UCSD-AML1 (cell line): ENCODE data around the gene HLA-DPB1.
A peak's percentile ranks its signal among the peaks of the same experiment; 100 is the strongest.
"Not testable (repeated sequence)": the region's sequence is repeated elsewhere in the genome, so short reads cannot be mapped to it uniquely, and the experiment has no call there.

Experiments
- DNase-seq: peaks from one replicate; lab custom pipeline; 2025; ENCODE audit not compliant: unreplicated experiment; lab: John Stamatoyannopoulos, UW

HLA-DPB1 gene

GRCh38 chr6:33101121-33101737 is 25.4 kb downstream of the HLA-DPB1 start:
- not testable (repeated sequence) for DNase-seq

GRCh38 chr6:33103776-33104175 is 28.0 kb downstream of the HLA-DPB1 start:
- DNase-seq, result no peak

GRCh38 chr6:33104887-33105286 is 29.1 kb downstream of the HLA-DPB1 start:
- DNase-seq, result no peak

GRCh38 chr6:33105386-33105785 is 29.6 kb downstream of the HLA-DPB1 start:
- DNase-seq, result no peak

- no peak for DNase-seq
Measured at GRCh38 chr6:33105916-33106871, 30.4 kb downstream of the HLA-DPB1 start.

- DNase-seq, result no peak
Measured at GRCh38 chr6:33107641-33108040, 31.9 kb downstream of the HLA-DPB1 start.

GRCh38 chr6:33108307-33108706 is 32.5 kb downstream of the HLA-DPB1 start:
- DNase-seq, result no peak

- DNase-seq, result no peak
Measured at GRCh38 chr6:33112148-33112547, 36.4 kb downstream of the HLA-DPB1 start.

GRCh38 chr6:33113755-33114154 is 38.0 kb downstream of the HLA-DPB1 start:
- DNase-seq, result no peak

GRCh38 chr6:33114406-33114805 is 38.6 kb downstream of the HLA-DPB1 start:
- no peak for DNase-seq

GRCh38 chr6:33116417-33116816 is 40.6 kb downstream of the HLA-DPB1 start:
- no peak for DNase-seq

- DNase-seq, result no peak
Measured at GRCh38 chr6:33116841-33117711, 41.3 kb downstream of the HLA-DPB1 start.

GRCh38 chr6:33117811-33118277 is 42.1 kb downstream of the HLA-DPB1 start:
- DNase-seq, result no peak

- DNase-seq, result no peak
Measured at GRCh38 chr6:33118525-33119123, 42.8 kb downstream of the HLA-DPB1 start.

GRCh38 chr6:33120001-33120400 is 44.2 kb downstream of the HLA-DPB1 start:
- no peak for DNase-seq

GRCh38 chr6:33123181-33123580 is 47.4 kb downstream of the HLA-DPB1 start:
- DNase-seq, result no peak

- no peak for DNase-seq
Measured at GRCh38 chr6:33123732-33124524, 48.1 kb downstream of the HLA-DPB1 start.

GRCh38 chr6:33124525-33124901 is 48.7 kb downstream of the HLA-DPB1 start:
- DNase-seq, result no peak

GRCh38 chr6:33124947-33125346 is 49.2 kb downstream of the HLA-DPB1 start:
- no peak for DNase-seq

- DNase-seq, result peak; percentile 70
Measured at GRCh38 chr6:33126101-33126714, 50.4 kb downstream of the HLA-DPB1 start.
